Ishikawa (cell line): ENCODE results near the gene PDIK1L.

Experiments
- CEBPB ChIP-seq: IDR thresholded peaks from 2 replicates; pipeline ENCODE4 v1.6.1; 2012
- CREB1 ChIP-seq: IDR thresholded peaks from 2 replicates; pipeline ENCODE4 v1.6.1; 2012; ENCODE audit warnings: low read depth
- EGR1 ChIP-seq: IDR thresholded peaks from 2 replicates; pipeline ENCODE4 v1.6.1; 2012
- EP300 ChIP-seq: IDR thresholded peaks from 2 replicates; pipeline ENCODE4 v1.6.1; 2012; ENCODE audit warnings: borderline replicate concordance
- FOXM1 ChIP-seq: IDR thresholded peaks from 2 replicates; pipeline ENCODE4 v1.6.1; 2012; ENCODE audit warnings: low read depth, borderline replicate concordance
- RAD21 ChIP-seq: IDR thresholded peaks from 2 replicates; pipeline ENCODE4 v1.6.1; 2012; ENCODE audit warnings: low read depth
- TAF1 ChIP-seq: IDR thresholded peaks from 2 replicates; pipeline ENCODE4 v1.6.1; 2012; ENCODE audit warnings: low read depth, mild to moderate bottlenecking
- TCF12 ChIP-seq: IDR thresholded peaks from 2 replicates; pipeline ENCODE4 v1.6.1; 2012; ENCODE audit warnings: low read depth
- YY1 ChIP-seq: IDR thresholded peaks from 2 replicates; pipeline ENCODE4 v1.6.1; 2012; ENCODE audit warnings: low read depth
- TF ChIP-seq, protein P1 (sequence below): IDR thresholded peaks from 2 replicates; pipeline ENCODE4 v1.6.1; 2012
- TF ChIP-seq, protein P2 (sequence below): IDR thresholded peaks from 2 replicates; pipeline ENCODE4 v1.6.1; 2012; ENCODE audit warnings: low read depth, mild to moderate bottlenecking
- TF ChIP-seq, protein P3 (sequence below): IDR thresholded peaks from 2 replicates; pipeline ENCODE4 v1.6.1; 2012

DNA sequence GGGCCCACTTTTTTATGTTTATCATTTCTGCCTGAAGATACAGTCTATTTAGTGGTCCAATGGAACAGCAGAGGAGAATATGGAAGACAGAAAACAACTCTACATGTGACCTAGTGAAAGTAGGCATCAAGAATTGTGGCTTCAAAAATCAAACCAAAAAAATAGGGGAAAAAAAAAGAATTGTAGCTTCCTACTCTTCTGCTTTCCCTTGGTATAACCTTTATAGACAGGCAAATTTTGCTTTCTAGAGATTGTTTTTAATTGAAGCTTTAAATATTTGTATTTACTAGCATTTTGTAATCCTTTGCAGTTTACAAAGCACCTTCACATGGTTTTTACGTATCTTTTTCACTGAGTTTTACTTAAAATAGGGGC lies 14.3 kb downstream of the PDIK1L start:
- TF ChIP-seq, protein P1, sequence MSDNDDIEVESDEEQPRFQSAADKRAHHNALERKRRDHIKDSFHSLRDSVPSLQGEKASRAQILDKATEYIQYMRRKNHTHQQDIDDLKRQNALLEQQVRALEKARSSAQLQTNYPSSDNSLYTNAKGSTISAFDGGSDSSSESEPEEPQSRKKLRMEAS = no peak
- no peak for TF ChIP-seq TAF1
- no peak for TF ChIP-seq EP300
- TF ChIP-seq RAD21 = no peak
- TF ChIP-seq YY1 = no peak
- TF ChIP-seq, protein P2, sequence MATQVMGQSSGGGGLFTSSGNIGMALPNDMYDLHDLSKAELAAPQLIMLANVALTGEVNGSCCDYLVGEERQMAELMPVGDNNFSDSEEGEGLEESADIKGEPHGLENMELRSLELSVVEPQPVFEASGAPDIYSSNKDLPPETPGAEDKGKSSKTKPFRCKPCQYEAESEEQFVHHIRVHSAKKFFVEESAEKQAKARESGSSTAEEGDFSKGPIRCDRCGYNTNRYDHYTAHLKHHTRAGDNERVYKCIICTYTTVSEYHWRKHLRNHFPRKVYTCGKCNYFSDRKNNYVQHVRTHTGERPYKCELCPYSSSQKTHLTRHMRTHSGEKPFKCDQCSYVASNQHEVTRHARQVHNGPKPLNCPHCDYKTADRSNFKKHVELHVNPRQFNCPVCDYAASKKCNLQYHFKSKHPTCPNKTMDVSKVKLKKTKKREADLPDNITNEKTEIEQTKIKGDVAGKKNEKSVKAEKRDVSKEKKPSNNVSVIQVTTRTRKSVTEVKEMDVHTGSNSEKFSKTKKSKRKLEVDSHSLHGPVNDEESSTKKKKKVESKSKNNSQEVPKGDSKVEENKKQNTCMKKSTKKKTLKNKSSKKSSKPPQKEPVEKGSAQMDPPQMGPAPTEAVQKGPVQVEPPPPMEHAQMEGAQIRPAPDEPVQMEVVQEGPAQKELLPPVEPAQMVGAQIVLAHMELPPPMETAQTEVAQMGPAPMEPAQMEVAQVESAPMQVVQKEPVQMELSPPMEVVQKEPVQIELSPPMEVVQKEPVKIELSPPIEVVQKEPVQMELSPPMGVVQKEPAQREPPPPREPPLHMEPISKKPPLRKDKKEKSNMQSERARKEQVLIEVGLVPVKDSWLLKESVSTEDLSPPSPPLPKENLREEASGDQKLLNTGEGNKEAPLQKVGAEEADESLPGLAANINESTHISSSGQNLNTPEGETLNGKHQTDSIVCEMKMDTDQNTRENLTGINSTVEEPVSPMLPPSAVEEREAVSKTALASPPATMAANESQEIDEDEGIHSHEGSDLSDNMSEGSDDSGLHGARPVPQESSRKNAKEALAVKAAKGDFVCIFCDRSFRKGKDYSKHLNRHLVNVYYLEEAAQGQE = no peak
- TF ChIP-seq FOXM1 = no peak
- TF ChIP-seq, protein P3, sequence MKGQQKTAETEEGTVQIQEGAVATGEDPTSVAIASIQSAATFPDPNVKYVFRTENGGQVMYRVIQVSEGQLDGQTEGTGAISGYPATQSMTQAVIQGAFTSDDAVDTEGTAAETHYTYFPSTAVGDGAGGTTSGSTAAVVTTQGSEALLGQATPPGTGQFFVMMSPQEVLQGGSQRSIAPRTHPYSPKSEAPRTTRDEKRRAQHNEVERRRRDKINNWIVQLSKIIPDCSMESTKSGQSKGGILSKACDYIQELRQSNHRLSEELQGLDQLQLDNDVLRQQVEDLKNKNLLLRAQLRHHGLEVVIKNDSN = no peak
- no peak for TF ChIP-seq EGR1
- no peak for TF ChIP-seq CREB1
- no peak for TF ChIP-seq TCF12
- no peak for TF ChIP-seq CEBPB
